B cell (primary cell): ENCODE measurements around the gene CAMK2G.

Source experiments
- EZH2 ChIP-seq: IDR thresholded peaks from 2 replicates; pipeline ENCODE4 v1.6.1; 2012; ENCODE audit warnings: borderline replicate concordance, low read depth, mild to moderate bottlenecking, moderate library complexity, low read length; ENCODE audit not compliant: insufficient read depth, poor library complexity, severe bottlenecking
- TF ChIP-seq, protein P1 (sequence below): fragments of 200-600 bp; IDR thresholded peaks from one replicate; pipeline ENCODE4 v1.8.0; 2022; ENCODE audit warnings: antibody characterized with exemption, mild to moderate bottlenecking

GRCh38 chr10:73816917-73817729, 57.2 kb downstream of the CAMK2G start:
- no peak for TF ChIP-seq EZH2
- TF ChIP-seq, protein P1, sequence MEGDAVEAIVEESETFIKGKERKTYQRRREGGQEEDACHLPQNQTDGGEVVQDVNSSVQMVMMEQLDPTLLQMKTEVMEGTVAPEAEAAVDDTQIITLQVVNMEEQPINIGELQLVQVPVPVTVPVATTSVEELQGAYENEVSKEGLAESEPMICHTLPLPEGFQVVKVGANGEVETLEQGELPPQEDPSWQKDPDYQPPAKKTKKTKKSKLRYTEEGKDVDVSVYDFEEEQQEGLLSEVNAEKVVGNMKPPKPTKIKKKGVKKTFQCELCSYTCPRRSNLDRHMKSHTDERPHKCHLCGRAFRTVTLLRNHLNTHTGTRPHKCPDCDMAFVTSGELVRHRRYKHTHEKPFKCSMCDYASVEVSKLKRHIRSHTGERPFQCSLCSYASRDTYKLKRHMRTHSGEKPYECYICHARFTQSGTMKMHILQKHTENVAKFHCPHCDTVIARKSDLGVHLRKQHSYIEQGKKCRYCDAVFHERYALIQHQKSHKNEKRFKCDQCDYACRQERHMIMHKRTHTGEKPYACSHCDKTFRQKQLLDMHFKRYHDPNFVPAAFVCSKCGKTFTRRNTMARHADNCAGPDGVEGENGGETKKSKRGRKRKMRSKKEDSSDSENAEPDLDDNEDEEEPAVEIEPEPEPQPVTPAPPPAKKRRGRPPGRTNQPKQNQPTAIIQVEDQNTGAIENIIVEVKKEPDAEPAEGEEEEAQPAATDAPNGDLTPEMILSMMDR = no peak
